Fibroblast of mammary gland (primary cell): Measurements from ENCODE around the gene DRD4.

ENCODE experiments used
- DNase-seq: peaks from one replicate; pipeline ENCODE4 v3.0.0-alpha.2; 2010; ENCODE audit warnings: low read depth
- H3K4me3 ChIP-seq: 2 replicates; pipeline ENCODE4 v1.5.1; 2011; ENCODE audit warnings: low read depth, mild to moderate bottlenecking, low read length, moderate library complexity; ENCODE audit not compliant: control insufficient read depth
- TF ChIP-seq, protein P1 (sequence below): conservative IDR thresholded peaks from 2 replicates; pipeline ENCODE4 v1.5.1; 2011; ENCODE audit warnings: low read depth, low read length, inconsistent platforms; ENCODE audit not compliant: control insufficient read depth, insufficient read depth

DRD4 gene

DNA sequence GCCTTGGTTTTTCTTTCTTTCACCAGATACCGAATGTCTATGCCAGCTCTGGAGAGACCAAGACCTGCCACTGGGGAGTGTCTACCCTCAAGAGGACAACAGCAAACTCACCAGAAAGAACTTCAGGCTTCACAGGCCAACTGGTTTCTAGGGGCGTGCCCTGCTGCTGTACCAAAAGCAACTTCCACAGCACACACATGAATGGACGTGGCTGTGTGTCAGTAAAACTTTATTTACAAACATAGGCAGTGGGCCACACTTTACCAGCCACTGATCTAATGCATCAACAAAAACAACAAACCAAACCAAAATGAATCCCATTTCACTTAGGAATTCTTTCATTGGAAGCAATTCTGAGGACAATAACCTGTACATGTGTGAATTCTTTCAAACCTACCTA is 41.2 kb downstream of the DRD4 start:
- no peak for DNase-seq
- TF ChIP-seq, protein P1, sequence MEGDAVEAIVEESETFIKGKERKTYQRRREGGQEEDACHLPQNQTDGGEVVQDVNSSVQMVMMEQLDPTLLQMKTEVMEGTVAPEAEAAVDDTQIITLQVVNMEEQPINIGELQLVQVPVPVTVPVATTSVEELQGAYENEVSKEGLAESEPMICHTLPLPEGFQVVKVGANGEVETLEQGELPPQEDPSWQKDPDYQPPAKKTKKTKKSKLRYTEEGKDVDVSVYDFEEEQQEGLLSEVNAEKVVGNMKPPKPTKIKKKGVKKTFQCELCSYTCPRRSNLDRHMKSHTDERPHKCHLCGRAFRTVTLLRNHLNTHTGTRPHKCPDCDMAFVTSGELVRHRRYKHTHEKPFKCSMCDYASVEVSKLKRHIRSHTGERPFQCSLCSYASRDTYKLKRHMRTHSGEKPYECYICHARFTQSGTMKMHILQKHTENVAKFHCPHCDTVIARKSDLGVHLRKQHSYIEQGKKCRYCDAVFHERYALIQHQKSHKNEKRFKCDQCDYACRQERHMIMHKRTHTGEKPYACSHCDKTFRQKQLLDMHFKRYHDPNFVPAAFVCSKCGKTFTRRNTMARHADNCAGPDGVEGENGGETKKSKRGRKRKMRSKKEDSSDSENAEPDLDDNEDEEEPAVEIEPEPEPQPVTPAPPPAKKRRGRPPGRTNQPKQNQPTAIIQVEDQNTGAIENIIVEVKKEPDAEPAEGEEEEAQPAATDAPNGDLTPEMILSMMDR, result no peak
- H3K4me3 ChIP-seq, result no peak overlapping the region

- TF ChIP-seq, protein P1, result no peak
Measured at GRCh38 chr11:679271-680207, 42.5 kb downstream of the DRD4 start.

GRCh38 chr11:680476-680875 is 43.4 kb downstream of the DRD4 start:
- TF ChIP-seq, protein P1, result no peak
- H3K4me3 ChIP-seq, result no peak overlapping the region
- DNase-seq, result no peak

More at GRCh38 chr11:679271-680207, 42.5 kb downstream of the DRD4 start:
- no peak for DNase-seq
- H3K4me3 ChIP-seq, result no peak overlapping the region

DNA sequence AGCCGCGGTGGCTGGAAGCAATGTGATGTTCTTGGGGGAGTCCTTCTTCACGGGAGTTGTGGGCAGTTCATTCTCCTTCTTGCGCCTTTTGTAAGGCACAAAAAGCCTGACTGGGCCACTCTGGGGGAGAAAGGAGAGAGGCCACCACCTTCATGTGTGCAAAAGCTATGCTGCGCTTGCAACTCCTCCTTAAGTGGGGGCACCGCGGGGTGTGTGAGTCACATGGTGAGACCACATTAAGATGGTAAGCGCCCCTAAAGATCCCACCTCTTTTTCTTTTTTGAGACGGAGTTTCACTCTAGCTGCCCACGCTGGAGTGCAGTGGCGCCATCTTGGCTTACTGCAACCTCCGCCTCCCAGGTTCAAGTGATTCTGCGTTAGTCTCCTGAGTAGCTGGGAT is 43.9 kb downstream of the DRD4 start:
- H3K4me3 ChIP-seq, result no peak overlapping the region
- TF ChIP-seq, protein P1, result no peak
- no peak for DNase-seq

GRCh38 chr11:686451-687243 is 49.6 kb downstream of the DRD4 start:
- DNase-seq, result no peak
- TF ChIP-seq, protein P1, result no peak
- no peak overlapping the region for H3K4me3 ChIP-seq

DNA sequence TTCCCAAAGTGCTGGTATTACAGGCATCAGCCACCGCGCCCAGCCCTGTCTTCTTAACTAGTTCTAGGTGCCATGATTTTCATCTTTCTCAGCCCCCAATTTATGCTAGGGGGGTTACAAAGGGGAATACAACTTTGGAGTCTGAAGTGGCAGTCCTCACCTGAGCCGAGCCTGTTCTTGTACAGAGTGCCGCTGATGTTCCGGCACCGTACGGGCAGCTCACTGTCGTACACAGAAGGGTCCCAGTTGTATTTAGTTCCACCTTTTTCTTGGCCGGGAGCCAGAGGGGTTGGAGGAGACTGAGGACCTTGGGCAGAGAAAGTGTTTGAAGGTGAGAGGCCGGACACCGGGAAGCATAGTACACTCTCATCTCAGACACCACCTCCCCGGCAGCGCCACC is 50.7 kb downstream of the DRD4 start:
- no peak for DNase-seq
- TF ChIP-seq, protein P1, result no peak
- H3K4me3 ChIP-seq, result no peak overlapping the region
